Ishikawa (cell line): ENCODE results near the gene ZNF724.

Source experiments
- CEBPB ChIP-seq: IDR thresholded peaks from 2 replicates; pipeline ENCODE4 v1.6.1; 2012
- CREB1 ChIP-seq: IDR thresholded peaks from 2 replicates; pipeline ENCODE4 v1.6.1; 2012; ENCODE audit warnings: low read depth
- EGR1 ChIP-seq: IDR thresholded peaks from 2 replicates; pipeline ENCODE4 v1.6.1; 2012
- EP300 ChIP-seq: IDR thresholded peaks from 2 replicates; pipeline ENCODE4 v1.6.1; 2012; ENCODE audit warnings: borderline replicate concordance
- FOXM1 ChIP-seq: IDR thresholded peaks from 2 replicates; pipeline ENCODE4 v1.6.1; 2012; ENCODE audit warnings: low read depth, borderline replicate concordance
- MAX ChIP-seq: IDR thresholded peaks from 2 replicates; pipeline ENCODE4 v1.6.1; 2012
- NFIC ChIP-seq: IDR thresholded peaks from 2 replicates; pipeline ENCODE4 v1.6.1; 2012
- RAD21 ChIP-seq: IDR thresholded peaks from 2 replicates; pipeline ENCODE4 v1.6.1; 2012; ENCODE audit warnings: low read depth
- REST ChIP-seq: IDR thresholded peaks from 2 replicates; pipeline ENCODE4 v1.6.1; 2012; ENCODE audit warnings: low read depth, mild to moderate bottlenecking
- TAF1 ChIP-seq: IDR thresholded peaks from 2 replicates; pipeline ENCODE4 v1.6.1; 2012; ENCODE audit warnings: low read depth, mild to moderate bottlenecking
- TCF12 ChIP-seq: IDR thresholded peaks from 2 replicates; pipeline ENCODE4 v1.6.1; 2012; ENCODE audit warnings: low read depth
- TEAD4 ChIP-seq: IDR thresholded peaks from 2 replicates; pipeline ENCODE4 v1.6.1; 2012
- USF1 ChIP-seq: IDR thresholded peaks from 2 replicates; pipeline ENCODE4 v1.6.1; 2012
- YY1 ChIP-seq: IDR thresholded peaks from 2 replicates; pipeline ENCODE4 v1.6.1; 2012; ENCODE audit warnings: low read depth
- ZBTB7A ChIP-seq: IDR thresholded peaks from 2 replicates; pipeline ENCODE4 v1.6.1; 2012; ENCODE audit warnings: low read depth

Gene ZNF724

GRCh38 chr19:23249911-23250649, at the start of gene ZNF724:
Gene ZNF724, minus strand, starts transcription at chr19:23250394. Its CDS starts 152 bp downstream, at chr19:23250242.
- TF ChIP-seq YY1 (peak; percentile 77), TEAD4 (no peak), CEBPB (no peak), MAX (peak; percentile 45; the same call in 1 of the 2 replicates), CREB1 (no peak), ZBTB7A (no peak), REST (no peak), FOXM1 (no peak), TAF1 (peak; percentile 74)

- TF ChIP-seq CREB1 (no peak), ZBTB7A (no peak), USF1 (no peak), TEAD4 (no peak), NFIC (no peak)
Measured at GRCh38 chr19:23294141-23294540, 43.9 kb upstream of the ZNF724 start.

- TF ChIP-seq CEBPB = no peak
Measured at GRCh38 chr19:23287620-23288019, 37.4 kb upstream of the ZNF724 start.

- no peak for TF ChIP-seq EP300
Measured at GRCh38 chr19:23286477-23286876, 36.3 kb upstream of the ZNF724 start.

GRCh38 chr19:23285948-23286347, 35.8 kb upstream of the ZNF724 start:
- TF ChIP-seq ZBTB7A = no peak
- no peak for TF ChIP-seq NFIC
- no peak for TF ChIP-seq EGR1
- no peak for TF ChIP-seq RAD21
- TF ChIP-seq CREB1 = no peak
- no peak for TF ChIP-seq YY1
- TF ChIP-seq REST = no peak
- no peak for TF ChIP-seq TCF12
- no peak for TF ChIP-seq TEAD4
- TF ChIP-seq MAX = no peak
- no peak for TF ChIP-seq EP300
- no peak for TF ChIP-seq CEBPB
- no peak for TF ChIP-seq USF1
- TF ChIP-seq TAF1 = no peak
- TF ChIP-seq FOXM1 = no peak

GRCh38 chr19:23283925-23284324, 33.7 kb upstream of the ZNF724 start:
- TF ChIP-seq RAD21 = peak; percentile 42
- no peak for TF ChIP-seq NFIC

GRCh38 chr19:23281663-23282276, 31.6 kb upstream of the ZNF724 start:
- TF ChIP-seq FOXM1 (no peak), EGR1 (no peak), MAX (no peak)
